ENCODE results near the gene C12orf42. TPM values are rescaled to one million over a fixed set of nuclear protein-coding genes. Genes with fewer than 3 reads are reported as not detected.

C12orf42 gene
- total and polyA plus RNA-seq, 2 of the 4 experiments (the other 2 are of a cell fraction) = not detected

- no peak for DNase-seq
- in situ Hi-C loops (cut with MboI; ENCODE audit: low sequenced_read_pairs) = no loop called here
- ATAC-seq (ENCODE audit: low read depth) = no peak
- Histone ChIP-seq H2BK5ac (ENCODE audit: low read depth, low read length, poor library complexity, severe bottlenecking) (no peak overlapping the region), H3K9me1 (ENCODE audit: insufficient read depth, low read length) (no peaks in the 10 kb centered on the region), H2BK120ac (ENCODE audit: low read depth, low read length) (no peak overlapping the region), H3K4me1 (ENCODE audit: control insufficient read depth, insufficient read depth, low read length) (no peaks in the 10 kb centered on the region), H4K8ac (ENCODE audit: low read depth in 2 of 2, low read length in 2 of 2) (no peak overlapping the region), H3K9ac (ENCODE audit: low read depth, low read length) (no peak overlapping the region), H4K5ac (ENCODE audit: low read depth, low read length) (no peak overlapping the region), H3K56ac (ENCODE audit: extremely low read depth, insufficient read depth, low read length) (no peak overlapping the region), H3K9me3 (ENCODE audit: control insufficient read depth, insufficient read depth, low read length) (peaks cover 11% of the 10 kb centered on the region; the same call in 1 of the 2 replicates), H3K4me3 (ENCODE audit: insufficient read depth, low read depth, low read length) (no peak overlapping the region), H3K4ac (ENCODE audit: low read depth, low read length) (no peak overlapping the region), H2AK9ac (replicated peaks; ENCODE audit: low read depth, low read length, poor library complexity) (no peak overlapping the region), H2BK15ac (ENCODE audit: low read depth, low read length) (no peak overlapping the region), H3K79me1 (ENCODE audit: low read depth in 1 of 2, low read length in 2 of 2) (no peaks in the 10 kb centered on the region), H3K27ac (ENCODE audit: insufficient read depth, low read length) (no peak overlapping the region), H2AK5ac (ENCODE audit: low read depth, low read length) (no peak overlapping the region), H4K91ac (ENCODE audit: insufficient read depth, low read depth, low read length) (no peak overlapping the region), H3K27me3 (ENCODE audit: control insufficient read depth, insufficient read depth, low read length) (no peaks in the 10 kb centered on the region), H3K23ac (ENCODE audit: low read depth, low read length) (no peak overlapping the region), H3K4me2 (ENCODE audit: low read depth, low read length) (no peak overlapping the region), H3K18ac (ENCODE audit: low read depth, low read length) (no peak overlapping the region), H2AFZ (replicated peaks; ENCODE audit: low read length, poor library complexity) (no peak overlapping the region), H4K20me1 (ENCODE audit: insufficient read depth, low read length) (no peaks in the 10 kb centered on the region), H2BK20ac (ENCODE audit: low read depth, low read length) (no peak overlapping the region), H3K14ac (replicated peaks; ENCODE audit: low read depth, low read length) (no peak overlapping the region), H3K36me3 (ENCODE audit: control insufficient read depth, insufficient read depth, low read length) (no peaks in the 10 kb centered on the region)
- no CpG with 5 or more reads among the region's 3 CpGs for WGBS, 2 experiments (ENCODE audit: extremely low coverage in 2 of 2, insufficient read length in 1 of 2)
- TF ChIP-seq BHLHE40 (IDR thresholded peaks at IDR 0.05; ENCODE audit: low read depth, low read length) = no peak
- no peak for TF ChIP-seq RFX5 (IDR thresholded peaks at IDR 0.05; ENCODE audit: low read depth, low read length)
- TF ChIP-seq MXI1 (IDR thresholded peaks at IDR 0.05; ENCODE audit: borderline replicate concordance, low read depth, low read length) = no peak
- dilution Hi-C loops (cut with HindIII; ENCODE audit: low sequenced_read_pairs, unreplicated experiment) = no loop called here
- BruUV-seq (replicated peaks) = no TSS peak
- POLR2A ChIA-PET (ENCODE audit: unreplicated experiment) = no interaction called here
- CTCF ChIA-PET = interaction anchor here (0.6 kb wide), 1 partner anchor 471 kb away, joined by 4 read pairs; no protein-coding TSS in a partner anchor
- intact Hi-C loops (cut with micrococcal nuclease) = no loop called here
Measured at GRCh38 chr12:103401421-103401820, 94.3 kb downstream of the C12orf42 start.

Data from IMR-90 (cell line).